ENCODE results near the gene TPPP2. TPM values are rescaled to one million over a fixed set of nuclear protein-coding genes. Genes with fewer than 3 reads are reported as not detected.

Gene TPPP2
- total and polyA plus RNA-seq, 10 of the 15 experiments (the other 5 are each of a cell fraction or from before 2014, with no cell fraction given), result not detected

GRCh38 chr14:21030531-21030930, 514 bp downstream of the TPPP2 start:
- intact Hi-C loops (cut with micrococcal nuclease; ENCODE audit: unreplicated experiment), result no loop called here
- in situ Hi-C loops (cut with MboI), result no loop called here
- BruUV-seq (replicated peaks), result no TSS peak
- Histone ChIP-seq H4K20me1 (ENCODE audit: control insufficient read depth, insufficient read depth) (no peaks in the 10 kb centered on the region), H3K36me3 (ENCODE audit: control insufficient read depth in 2 of 2, insufficient read depth in 2 of 2, low read length in 1 of 2) (no peaks in the 10 kb centered on the region), H3K4me3 (no peak overlapping the region), H3K79me2 (ENCODE audit: control insufficient read depth, insufficient read depth, low read length) (no peaks in the 10 kb centered on the region), H3K4me1 (ENCODE audit: control insufficient read depth, insufficient read depth, low read length) (peaks cover 4% of the 10 kb centered on the region), H3K9ac (ENCODE audit: control insufficient read depth, insufficient read depth, low read length) (no peak overlapping the region), H2AFZ (ENCODE audit: control insufficient read depth, low read depth, low read length) (no peak overlapping the region), H3K9me3 (replicated peaks; ENCODE audit: control insufficient read depth, insufficient read depth, low read length) (no peaks in the 10 kb centered on the region), H3K27ac (ENCODE audit: control insufficient read depth, insufficient read depth) (no peak overlapping the region), H3K4me2 (ENCODE audit: control insufficient read depth, insufficient read depth) (no peak overlapping the region), H3K27me3 (replicated peaks in 1 of 2; ENCODE audit: control insufficient read depth in 2 of 2, insufficient read depth in 2 of 2, low read length in 1 of 2) (peaks cover 2 to 12% of the 10 kb centered on the region in 2 experiments; a peak in 3 of 4 replicates)
- DNase-seq (ENCODE audit: low read depth, low spot score) (no peak), ATAC-seq (no peak), FAIRE-seq (no peak)
- POLR2A ChIA-PET, result no interaction called here
- TF ChIP-seq ZNF687 (IDR thresholded peaks at IDR 0.05) (no peak), PML (IDR thresholded peaks at IDR 0.05; ENCODE audit: low read length) (no peak), ZZZ3 (IDR thresholded peaks at IDR 0.05; ENCODE audit: control insufficient read depth, insufficient read length, low read depth) (no peak), USF2 (IDR thresholded peaks at IDR 0.05; ENCODE audit: borderline replicate concordance, low read depth, low read length) (no peak), KDM1A (IDR thresholded peaks at IDR 0.05; ENCODE audit: borderline replicate concordance) (no peak), KLF5 (IDR thresholded peaks at IDR 0.05; ENCODE audit: partially characterized antibody) (no peak), KAT2A (conservative IDR thresholded peaks at IDR 0.05; ENCODE audit: control insufficient read depth, low read depth, low read length) (no peak), MTA2 (IDR thresholded peaks at IDR 0.05; ENCODE audit: low read depth) (no peak), RELB (IDR thresholded peaks at IDR 0.05; ENCODE audit: low read depth) (no peak), MEF2A (IDR thresholded peaks at IDR 0.05; ENCODE audit: insufficient read depth, low read depth, low read length) (no peak), RCOR1 (conservative IDR thresholded peaks at IDR 0.05; ENCODE audit: low read depth, low read length) (no peak), CEBPZ (IDR thresholded peaks at IDR 0.05; ENCODE audit: low read depth, low read length) (no peak), TBL1XR1 (IDR thresholded peaks at IDR 0.05; ENCODE audit: low read depth, low read length) (no peak)
- CTCF ChIA-PET, result no interaction called here
- SMC1A ChIA-PET (ENCODE audit: uncharacterized antibody, unreplicated experiment), result no interaction called here
- 33% methylated on average over 12 of the region's 12 CpGs for WGBS (ENCODE audit: insufficient coverage, insufficient replicate concordance, low lambda C conversion rate, missing lambda C conversion rate)
- RAD21 ChIA-PET (ENCODE audit: unreplicated experiment), result no interaction called here

Measured in GM12878 (cell line).